Fibroblast of the conjunctiva (primary cell): ENCODE data around the gene FRMD4A.
"Not testable (repeated sequence)": the region's sequence is repeated elsewhere in the genome, so short reads cannot be mapped to it uniquely, and the experiment has no call there.

ENCODE experiments used
- DNase-seq: peaks from one replicate; pipeline ENCODE4 v3.0.0-alpha.2; 2010; ENCODE audit warnings: low read depth

FRMD4A gene

DNA sequence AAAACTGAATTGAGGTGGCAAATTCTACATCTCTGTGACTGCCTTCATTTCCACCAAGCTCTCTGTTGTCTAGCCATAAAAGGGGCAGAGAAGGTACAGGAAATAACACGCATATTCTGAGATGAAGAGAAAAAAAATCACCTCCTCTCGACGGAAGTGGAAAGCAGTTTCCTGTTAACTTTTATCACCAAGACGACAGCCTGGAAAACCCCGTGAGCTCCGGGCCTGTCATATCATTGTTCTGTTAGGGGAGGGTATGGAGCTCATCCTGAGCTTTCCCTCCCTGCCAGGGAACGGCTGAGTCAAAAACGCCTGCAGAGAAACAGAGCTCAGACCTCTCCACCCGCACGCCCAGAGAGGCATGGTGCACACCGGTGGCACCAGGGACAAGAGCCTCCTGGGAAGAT is 543.7 kb downstream of the FRMD4A start:
- DNase-seq, result no peak

DNA sequence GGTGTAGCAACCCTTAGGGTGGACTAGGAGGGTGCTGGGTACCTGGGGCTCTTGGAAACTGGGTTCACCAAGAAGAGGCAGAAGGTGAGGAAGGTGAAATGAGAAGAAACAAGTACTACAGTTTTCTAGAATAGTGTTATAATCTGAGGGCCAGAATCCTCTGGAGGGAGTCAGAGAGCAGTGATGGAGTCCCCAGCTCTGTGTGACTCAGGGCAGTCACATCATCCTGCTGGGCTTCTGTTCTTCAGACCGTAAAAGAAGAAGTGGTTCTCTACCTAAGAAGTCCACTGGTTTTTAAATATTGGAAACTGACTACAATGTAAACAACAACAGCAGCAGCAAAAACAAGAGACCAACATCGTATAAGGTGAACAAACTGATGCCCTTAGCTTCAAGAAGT is 546.7 kb downstream of the FRMD4A start:
- DNase-seq, result no peak

DNA sequence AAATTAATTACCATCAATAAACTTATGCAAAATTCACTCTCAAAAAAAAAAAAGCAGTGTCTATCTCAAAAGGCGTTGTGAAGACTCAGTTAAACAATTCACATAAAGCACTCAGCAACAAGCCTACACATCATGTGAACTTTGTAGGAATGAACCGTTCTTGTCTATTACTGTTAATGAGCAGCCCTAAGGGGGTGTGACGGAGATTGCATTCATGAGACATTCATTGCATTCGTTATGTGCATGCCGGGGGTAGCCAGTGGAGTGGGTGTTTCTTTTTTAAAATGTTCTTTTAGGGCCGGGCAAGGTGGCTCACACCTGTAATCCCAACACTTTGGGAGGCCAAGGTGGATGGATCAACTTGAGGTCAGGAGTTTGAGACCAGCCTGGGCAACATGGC is 551.0 kb downstream of the FRMD4A start:
- DNase-seq, result no peak

DNA sequence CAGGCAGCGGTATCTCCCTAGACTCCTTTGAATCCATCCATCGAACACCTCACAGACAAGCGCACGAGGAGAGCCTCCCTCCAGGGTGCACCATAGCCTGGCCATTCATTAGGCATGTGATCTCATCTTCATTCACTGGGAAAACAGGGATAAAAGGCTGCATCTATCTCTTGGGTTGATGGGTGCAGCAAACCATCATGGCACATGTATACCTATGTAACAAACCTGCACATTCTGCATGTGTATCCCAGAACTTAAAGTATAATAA is 552.1 kb downstream of the FRMD4A start:
- DNase-seq, result not testable (repeated sequence)

DNA sequence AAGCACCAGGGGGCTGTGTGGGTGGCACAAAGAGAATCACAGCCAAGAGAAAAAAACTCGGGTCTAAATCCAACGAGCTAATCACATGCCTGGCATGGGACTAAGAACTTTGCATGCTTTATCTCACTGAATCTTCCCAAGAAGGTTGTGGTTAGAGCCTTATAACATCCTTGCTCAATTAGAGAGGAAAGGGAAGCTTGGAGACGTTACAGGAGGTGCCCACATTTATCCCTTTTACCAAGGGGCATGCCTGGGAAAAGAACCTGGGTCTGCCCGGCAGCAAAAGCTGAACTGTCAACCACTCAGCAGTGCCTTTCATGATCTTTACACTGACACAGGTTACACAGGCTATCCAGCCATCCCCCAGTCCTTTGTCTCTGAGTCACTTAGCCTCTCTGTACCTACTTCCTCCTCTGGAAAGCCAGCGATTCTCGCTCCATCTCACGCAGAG is 553.8 kb downstream of the FRMD4A start:
- DNase-seq, result no peak

DNA sequence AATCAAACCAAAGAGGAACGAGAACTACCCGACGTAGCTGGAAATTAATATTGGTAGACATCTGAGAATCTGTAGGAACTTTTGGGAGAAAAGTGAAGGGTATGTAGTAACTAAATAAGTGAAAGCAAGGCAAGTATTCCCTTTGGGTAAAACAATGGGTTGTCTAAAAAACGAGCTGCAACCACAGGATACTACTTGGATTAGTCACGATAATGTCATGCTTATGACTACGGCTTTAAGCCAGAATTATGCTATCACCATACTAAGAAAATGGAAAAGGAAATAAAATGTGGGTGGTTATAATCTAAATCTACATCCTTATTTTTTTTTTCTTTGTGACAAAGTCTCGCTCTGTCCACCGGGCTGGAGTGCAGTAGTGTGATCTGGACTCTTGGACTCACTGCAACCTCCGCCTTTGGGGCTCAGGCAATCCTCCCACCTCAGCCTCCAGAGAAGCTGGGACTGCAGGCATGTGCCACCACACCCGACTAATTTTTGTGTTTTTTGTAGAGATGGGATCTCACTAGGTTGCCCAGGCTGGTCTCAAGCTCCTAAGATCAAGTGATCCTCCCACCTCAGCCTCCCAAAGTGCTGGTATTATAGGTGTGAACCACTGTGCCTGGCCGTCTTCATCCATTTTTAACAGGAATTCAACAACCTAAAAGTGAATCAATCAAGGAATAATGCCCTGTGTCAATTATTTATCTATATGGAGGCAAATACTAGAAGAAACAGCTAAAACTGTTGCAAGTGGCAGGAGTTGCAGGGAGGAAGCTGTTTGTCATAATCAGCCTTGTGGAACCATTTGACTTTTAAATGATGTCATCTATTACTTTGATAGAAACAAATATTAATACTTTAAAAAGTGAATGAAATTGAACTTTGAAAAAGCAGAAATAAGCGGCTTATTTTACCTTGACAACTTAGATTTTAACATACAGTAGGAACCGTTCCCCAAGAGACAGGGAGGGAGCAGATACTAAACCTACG is 554.6 kb downstream of the FRMD4A start:
- peak; percentile 44 for DNase-seq

DNA sequence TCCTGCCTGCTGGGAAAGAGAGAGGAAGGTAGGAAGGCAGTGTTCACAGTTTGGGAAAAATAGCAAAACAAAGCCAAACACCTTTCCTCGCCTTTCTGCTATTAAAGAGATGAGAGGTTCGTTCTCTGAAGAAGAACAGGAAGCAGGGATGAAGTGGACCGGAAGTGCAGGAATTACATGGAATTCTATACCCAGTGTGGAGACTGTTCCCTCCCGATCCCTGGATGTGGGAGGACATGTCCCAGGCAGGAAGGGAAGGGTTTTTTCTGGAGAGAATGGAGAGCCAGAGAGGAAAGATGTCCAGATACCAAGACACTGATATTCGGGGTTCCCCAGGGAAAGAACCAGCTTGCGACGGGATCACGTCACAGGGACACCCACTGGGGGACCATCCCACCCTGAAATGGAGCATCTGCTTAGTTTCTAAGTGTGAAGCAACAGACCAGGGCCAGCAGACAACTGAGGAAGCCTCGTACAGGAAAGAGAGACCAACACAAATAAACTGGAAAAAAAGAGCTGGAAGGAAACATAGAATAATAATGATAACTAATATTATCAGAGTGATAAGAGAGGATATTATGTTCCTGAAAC is 556.3 kb downstream of the FRMD4A start:
- DNase-seq, result no peak

DNA sequence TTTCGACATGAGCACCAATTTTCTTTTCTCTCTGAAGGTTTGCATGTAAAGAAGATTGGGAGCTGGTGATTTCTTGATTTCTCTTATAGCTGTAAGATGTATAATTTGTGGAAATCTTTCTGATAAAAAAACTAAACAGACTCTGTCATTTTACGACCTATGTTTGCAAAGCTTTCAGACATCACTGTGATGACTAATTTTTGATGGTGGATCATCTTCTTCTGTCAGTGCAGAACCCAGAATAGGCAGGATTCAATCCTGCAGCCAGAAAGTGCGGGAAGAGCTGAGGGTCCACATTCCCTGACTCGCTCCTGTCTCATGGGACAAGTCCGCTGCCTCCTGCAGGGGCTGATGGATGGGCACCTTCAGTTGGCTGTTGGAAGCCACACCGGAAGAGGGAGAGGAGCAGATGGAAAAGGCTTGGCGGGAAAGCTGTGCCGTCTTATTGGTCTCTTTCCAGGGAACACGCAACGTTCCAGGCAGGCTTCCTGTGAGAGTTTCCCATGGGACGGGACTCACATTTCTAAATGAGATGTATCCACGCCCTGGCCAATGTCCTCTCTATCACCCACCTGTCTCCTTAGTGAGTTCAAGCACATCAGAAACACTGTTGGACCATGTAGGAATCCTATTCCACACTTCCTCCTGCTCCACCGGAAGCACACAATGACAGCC is 557.1 kb downstream of the FRMD4A start:
- DNase-seq, result no peak

DNA sequence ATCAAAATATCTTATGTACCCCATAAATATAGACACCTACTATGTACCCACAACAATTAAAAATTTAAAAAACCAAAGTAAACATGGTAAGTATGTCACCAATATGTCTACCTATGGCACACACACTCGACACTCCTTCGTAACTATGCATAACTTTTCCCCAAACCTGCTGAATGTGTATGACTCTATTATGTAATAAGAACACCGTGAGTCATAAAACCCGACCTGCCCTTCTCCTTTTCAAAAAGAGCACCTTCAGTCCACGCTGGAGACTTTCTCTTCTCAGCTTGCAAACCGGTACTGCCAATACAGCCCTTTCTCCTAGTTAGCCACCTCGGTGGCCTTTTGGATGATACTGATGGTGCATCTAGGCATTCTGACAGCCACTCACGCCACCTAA is 557.7 kb downstream of the FRMD4A start:
- DNase-seq, result no peak

DNA sequence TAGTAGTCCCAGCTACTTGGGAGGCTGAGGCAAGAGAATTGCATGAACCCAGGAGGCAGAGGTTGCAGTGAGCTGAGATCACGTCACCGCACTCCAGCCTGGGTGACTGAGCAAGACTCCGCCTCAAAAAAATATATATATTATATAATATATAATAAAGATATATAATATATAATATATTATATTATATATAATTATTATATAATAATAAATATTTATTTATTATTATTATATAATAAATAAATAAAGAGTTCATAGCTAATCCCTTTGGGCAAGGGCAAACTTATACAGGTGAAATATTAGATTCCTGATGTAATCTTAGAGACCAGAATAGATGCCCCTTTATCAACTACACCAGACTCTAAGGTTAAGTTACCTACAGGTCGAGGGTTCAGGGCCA is 558.7 kb downstream of the FRMD4A start:
- DNase-seq, result no peak

DNA sequence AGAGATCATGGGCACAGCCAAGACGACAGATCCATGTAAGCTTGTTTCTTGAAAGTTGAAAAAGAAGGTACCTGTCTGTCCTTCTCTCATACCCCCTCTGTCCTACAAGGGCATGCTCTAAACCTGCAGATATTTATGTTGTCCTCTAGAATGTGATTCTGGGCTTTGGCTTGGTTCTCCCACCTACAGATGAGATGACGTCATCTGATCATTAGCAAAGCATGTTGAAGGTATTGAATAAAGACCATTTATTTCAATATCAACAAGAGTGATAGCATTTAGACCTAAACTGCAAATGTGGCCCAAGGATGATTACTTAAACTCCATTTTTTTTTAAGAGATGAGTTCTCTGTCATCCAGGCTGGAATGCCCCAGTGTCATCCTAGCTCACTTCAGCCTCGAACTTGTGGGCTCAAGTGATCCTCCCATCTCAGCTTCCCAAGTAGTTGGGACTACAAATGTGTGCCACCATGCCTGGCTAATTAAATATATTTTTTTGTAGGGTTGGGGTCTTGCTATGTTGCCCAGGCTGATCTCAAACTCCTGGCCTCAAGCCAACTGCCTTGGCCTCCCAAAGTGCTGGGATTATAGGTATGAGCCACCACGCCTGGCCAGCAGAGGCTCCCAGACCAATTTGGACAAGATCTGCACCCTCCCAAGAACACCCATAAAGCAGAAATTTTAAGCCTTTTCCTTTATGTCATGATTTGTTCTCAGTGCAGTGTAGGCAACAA is 559.8 kb downstream of the FRMD4A start:
- DNase-seq, result no peak

DNA sequence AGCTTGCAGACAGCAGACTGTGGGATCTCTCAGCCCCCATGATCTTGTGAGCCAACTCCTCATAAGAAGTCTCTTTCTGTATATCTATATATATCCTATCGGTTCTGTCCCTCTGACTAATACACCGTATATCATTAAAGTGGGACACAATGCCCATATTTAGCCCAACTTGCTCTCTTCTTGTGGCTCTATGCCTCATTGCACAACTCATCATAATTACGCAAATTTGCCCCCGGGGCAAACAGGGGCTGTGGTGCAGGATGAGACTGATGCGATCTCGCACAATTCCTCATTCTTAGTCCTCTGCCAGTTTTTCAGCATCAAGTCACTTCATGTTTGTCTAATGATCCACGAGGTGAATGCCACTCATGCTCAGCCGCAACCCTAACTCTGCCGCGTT is 560.8 kb downstream of the FRMD4A start:
- no peak for DNase-seq

DNA sequence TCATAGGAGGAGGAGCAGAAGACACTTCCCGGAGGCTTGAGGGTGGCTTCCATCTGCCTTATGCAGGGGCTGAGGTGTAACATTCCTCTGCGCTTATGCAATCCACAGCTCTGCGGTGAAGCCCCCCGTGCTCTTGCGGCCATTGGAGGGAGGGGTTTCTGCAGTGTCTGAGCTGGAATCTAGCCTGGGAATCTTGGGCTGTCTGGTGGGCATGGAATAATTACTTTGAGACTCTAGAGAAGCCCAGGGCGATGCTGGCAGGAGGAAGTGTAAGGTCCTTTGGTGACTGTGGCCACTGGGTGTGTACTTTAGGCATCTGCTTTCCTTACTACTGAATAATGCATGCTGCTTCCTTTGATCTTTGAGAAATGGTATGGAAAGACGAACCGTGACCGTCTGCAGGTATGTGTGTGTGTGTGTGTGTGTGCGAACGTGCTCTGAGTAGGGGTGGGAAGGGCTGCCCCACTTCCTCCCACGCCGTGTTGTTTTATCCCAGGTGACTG is 563.0 kb downstream of the FRMD4A start:
- DNase-seq, result no peak

DNA sequence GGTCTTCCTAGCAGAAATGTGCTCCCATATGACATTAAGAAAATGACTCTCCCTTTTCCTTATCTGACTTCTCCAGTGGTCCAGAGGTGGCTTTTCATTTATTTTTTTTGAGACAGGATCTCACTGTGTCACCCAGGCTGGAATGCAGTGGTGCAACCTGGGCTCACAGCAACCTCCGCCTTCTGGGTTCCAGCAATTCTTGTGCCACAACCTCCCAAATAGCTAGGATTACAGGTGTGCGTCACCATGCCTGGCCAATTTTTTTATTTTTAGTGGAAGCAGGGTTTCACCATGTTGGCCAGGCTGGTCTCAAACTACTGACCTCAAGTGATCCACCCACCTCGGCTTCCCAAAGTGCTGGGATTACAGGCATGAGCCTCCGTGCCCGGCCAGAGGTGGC is 563.6 kb downstream of the FRMD4A start:
- DNase-seq, result not testable (repeated sequence)

DNA sequence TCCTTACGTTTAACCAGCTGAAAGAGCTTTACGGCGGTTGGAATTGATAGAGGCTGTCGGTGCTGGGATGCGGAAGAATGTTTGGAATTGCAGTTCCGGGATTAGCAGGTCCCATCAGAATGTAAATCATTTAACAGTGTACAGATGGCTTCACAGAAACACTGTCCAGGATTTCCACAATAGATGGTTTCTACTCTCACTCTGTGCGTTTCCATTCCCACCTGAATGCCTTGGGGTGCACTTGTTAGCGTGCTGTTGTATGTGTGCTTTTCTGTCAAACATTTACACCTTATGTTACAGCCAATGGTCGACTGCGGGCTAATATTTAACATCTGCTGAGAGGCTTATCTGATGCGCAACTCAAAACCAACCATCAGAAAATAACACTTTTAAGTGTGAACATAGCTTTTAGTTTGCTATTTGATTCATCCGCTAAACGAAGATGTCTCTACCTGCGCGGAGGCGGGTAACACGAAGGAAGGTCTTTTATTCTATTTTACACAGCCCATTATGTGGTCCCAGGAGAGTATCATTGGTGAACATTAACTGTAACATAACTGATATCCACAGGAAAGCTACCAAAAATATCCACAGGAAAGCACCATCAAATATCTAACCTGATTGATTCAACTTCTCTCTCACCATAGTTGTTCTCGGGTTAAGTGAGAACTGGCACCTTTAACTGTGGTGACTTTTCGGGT is 564.9 kb downstream of the FRMD4A start:
- DNase-seq, result no peak

DNA sequence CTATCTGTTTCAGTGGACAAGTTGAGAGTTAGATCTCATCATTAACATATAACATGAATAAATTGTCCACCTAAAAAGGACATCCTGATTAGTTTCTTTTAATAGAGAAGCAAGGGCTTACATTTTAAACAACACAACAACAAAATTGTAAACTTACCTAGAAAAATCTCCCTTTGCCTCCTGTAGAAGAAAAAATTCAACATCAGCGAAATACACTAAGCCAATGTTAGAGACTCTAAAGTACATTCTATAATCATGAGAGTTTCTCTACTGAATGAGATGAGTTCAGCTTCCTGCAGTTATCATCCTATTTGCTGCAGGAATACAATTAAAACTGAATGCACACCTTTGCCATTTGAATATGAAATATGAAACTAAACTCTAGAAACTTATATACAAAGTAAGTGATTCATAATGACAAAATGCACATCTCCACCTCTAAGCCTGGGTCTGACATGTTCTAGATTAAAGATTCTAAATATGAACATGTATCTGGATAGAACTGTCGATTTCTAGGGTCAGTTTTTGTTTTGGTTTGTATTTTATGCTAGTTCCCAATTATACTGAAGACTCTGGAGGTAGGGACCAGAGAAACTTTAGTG is 569.1 kb downstream of the FRMD4A start:
- no peak for DNase-seq

DNA sequence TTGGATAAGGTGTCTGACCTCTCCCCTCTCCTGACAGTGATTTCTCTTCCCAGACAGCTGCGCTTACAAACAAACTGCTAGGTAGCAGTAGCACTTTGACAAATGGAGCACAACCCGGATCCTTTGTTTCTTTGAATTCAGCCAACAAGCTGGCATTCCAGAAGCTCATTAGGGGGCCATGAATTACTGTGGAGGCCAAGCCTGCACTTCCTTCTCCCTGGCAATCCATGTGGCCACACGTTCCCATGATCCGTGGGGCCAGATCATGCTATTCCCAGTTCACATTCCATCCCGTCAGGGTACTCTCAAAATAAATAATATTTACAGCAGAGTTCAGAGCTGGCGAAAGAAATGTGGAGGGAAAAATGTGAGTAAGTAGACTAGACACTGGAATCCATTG is 571.6 kb downstream of the FRMD4A start:
- DNase-seq, result no peak

DNA sequence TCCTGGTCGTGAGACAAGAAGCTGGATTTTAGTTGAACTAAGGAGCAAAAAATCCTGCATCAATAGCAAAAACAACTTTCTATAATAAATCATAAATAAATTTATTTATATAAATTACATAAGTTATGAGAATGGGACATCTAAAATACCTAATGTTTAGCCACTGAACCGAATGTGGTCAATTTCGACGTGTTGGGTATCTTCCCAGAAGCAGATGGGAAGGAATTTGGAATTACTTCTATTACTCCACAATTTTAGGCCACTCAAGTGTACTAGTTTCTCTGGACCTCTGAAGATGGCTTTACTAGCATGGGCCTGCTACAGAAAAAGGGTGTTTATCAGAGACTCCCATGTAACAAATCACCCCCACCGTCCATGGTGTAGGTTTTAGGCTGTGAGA is 572.0 kb downstream of the FRMD4A start:
- no peak for DNase-seq

DNA sequence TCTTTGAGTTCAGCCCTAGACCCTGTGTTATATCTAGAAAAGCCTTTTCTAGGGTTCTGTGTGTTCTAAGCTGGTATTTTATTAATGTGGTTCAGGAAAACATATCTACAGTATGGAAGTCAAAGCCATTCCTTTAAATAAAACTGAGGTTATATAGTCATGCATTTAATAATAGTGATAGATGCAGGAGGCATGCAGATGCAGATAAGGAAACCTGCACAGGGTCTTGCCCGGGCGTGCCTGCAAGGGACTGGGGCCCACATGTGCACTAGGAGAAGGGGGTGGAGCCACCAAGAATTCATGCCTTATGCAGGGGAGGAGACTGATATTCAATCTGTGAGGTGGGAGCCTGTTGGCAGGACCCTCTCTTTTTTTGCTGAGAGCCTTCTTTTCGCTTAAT is 572.4 kb downstream of the FRMD4A start:
- no peak for DNase-seq

DNA sequence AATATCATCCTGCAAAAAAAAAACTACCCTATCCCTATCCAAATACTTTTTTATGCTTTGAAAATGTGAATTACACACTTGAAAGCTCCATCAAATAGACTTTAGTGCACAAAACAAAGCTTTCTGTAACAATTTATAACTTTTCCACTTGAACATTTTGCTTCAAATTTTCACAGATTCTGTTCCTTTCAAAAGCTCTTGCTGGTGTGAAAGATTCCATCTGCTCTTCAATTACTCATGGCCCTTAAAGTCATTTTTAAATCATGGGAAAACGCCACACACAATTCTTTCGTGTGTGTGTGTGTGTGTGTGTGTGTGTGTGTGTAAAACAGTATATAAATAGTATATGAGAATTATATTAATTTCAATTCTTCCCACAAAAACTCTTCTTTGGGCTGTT is 576.4 kb downstream of the FRMD4A start:
- DNase-seq, result no peak

DNA sequence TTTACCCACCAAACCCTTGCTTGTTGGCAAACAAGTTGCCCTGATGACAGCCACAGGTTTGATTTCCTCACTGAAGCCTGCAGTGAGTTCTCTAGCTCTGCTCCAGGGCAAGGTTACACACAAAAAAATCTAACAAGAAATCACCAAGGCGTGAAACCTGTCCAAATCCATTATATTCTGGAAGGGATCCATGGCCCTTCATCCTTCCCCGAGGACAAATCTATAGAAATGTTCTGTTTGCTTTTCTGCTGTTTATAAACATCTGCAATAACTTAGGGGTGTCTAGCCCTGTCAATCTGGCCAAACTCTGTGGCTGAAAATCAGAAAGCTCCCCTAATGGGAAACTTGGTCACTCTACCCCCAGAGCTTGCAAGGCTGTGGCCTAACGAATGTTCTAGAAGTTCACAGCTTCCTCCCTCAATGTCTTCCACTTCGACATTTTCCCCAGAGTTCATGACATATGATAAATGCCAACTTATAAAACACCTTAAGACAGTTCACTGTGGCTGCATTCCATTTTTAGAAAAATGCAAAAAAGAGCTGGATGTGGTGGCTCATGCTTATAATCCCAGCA is 579.4 kb downstream of the FRMD4A start:
- no peak for DNase-seq
